HepG2 (cell line): ENCODE data around the gene SOST. TPM values are rescaled to one million over a fixed set of nuclear protein-coding genes. Genes with fewer than 3 reads are reported as not detected.

Experiments
- CHCHD3 ChIP-seq: sonication (generic); formaldehyde crosslinking; IDR thresholded peaks from 2 replicates; pipeline ENCODE4 v1.8.0; 2022; ENCODE audit warnings: mild to moderate bottlenecking, missing genetic modification reagents, moderate library complexity
- ETV5 ChIP-seq: IDR thresholded peaks from 2 replicates; pipeline ENCODE4 v1.6.1; 2018; ENCODE audit warnings: missing biosample characterization, missing genetic modification reagents, inconsistent platforms, borderline replicate concordance
- FIP1L1 ChIP-seq: fragments of 200-400 bp; formaldehyde crosslinking; IDR thresholded peaks from 2 replicates; pipeline ENCODE4 v1.6.1; 2018; ENCODE audit warnings: low read depth, mild to moderate bottlenecking, low read length, moderate library complexity, borderline replicate concordance; ENCODE audit not compliant: insufficient read depth
- HNF4A ChIP-seq: sonication (generic); formaldehyde crosslinking; IDR thresholded peaks from 2 replicates; pipeline ENCODE4 v1.4.0; 2020; ENCODE audit warnings: missing genetic modification reagents
- HOXA9 ChIP-seq: sonication (generic); formaldehyde crosslinking; IDR thresholded peaks from 2 replicates; pipeline ENCODE4 v1.8.1; 2022; ENCODE audit warnings: missing genetic modification reagents, mild to moderate bottlenecking, moderate library complexity, borderline replicate concordance
- ISL2 ChIP-seq: sonication (generic); formaldehyde crosslinking; IDR thresholded peaks from 2 replicates; pipeline ENCODE4 v1.5.0; 2020; ENCODE audit warnings: missing genetic modification reagents
- MIER3 ChIP-seq: IDR thresholded peaks from 2 replicates; pipeline ENCODE4 v1.6.1; 2016; ENCODE audit warnings: missing compliant biosample characterization, borderline replicate concordance
- PAWR ChIP-seq: sonication (generic); formaldehyde crosslinking; IDR thresholded peaks from 2 replicates; pipeline ENCODE4 v1.4.0; 2020; ENCODE audit warnings: missing genetic modification reagents, mild to moderate bottlenecking, borderline replicate concordance
- RFX3 ChIP-seq: IDR thresholded peaks from 2 replicates; pipeline ENCODE4 v1.6.1; 2016; ENCODE audit warnings: missing biosample characterization, missing genetic modification reagents
- TBP ChIP-seq: sonication (generic); formaldehyde crosslinking; IDR thresholded peaks from 2 replicates; pipeline ENCODE4 v1.5.0; 2020; ENCODE audit warnings: missing genetic modification reagents
- TP53 ChIP-seq: sonication (generic); formaldehyde crosslinking; conservative IDR thresholded peaks from 2 replicates; pipeline ENCODE4 v1.4.0; 2020; ENCODE audit warnings: missing genetic modification reagents
- ZBTB8A ChIP-seq: sonication (generic); formaldehyde crosslinking; IDR thresholded peaks from 2 replicates; pipeline ENCODE4 v1.4.0; 2020; ENCODE audit warnings: mild to moderate bottlenecking, low read depth, missing genetic modification reagents, borderline replicate concordance
- ZNF709 ChIP-seq: sonication (generic); formaldehyde crosslinking; IDR thresholded peaks from 2 replicates; pipeline ENCODE4 v1.5.0; 2020; ENCODE audit warnings: mild to moderate bottlenecking, missing genetic modification reagents
- ZNF724P ChIP-seq: sonication (generic); formaldehyde crosslinking; IDR thresholded peaks from 2 replicates; pipeline ENCODE4 v1.8.0; 2022; ENCODE audit warnings: missing genetic modification reagents, borderline replicate concordance
- ZSCAN29 ChIP-seq: sonication (generic); formaldehyde crosslinking; conservative IDR thresholded peaks from 2 replicates; pipeline ENCODE4 v1.4.0; 2020; ENCODE audit warnings: mild to moderate bottlenecking, missing genetic modification reagents
- polyA plus RNA-seq, 8 experiments: library from polyadenylated mRNA; depleted of rRNA in 3 of 8; stranded (reverse) in 7 of 8; unstranded in 1 of 8; fragments of >200 nt; fragmentation: Illumina TruSeq in 4 of 8; extraction: Trizol in 4 of 8; gene quantifications; 2 replicates each; pipeline versions ENCODE4 v1.2.1 to v1.2.3, GENCODE V29; 2011 to 2016; ENCODE audit warnings: low read depth in 4 of 8, missing spikeins in 1 of 8, mixed read lengths in 1 of 8; ENCODE audit not compliant: insufficient read depth in 1 of 8
- total RNA-seq, 5 experiments: library from RNA; depleted of rRNA; stranded (reverse); fragments of >200 nt; fragmentation: Illumina TruSeq; extraction: Trizol; gene quantifications; 2 replicates each; pipeline ENCODE4 v1.2.3, GENCODE V29; 2016; ENCODE audit warnings: low read depth in 1 of 5
- TF ChIP-seq, protein P1 (sequence below): sonication (generic); formaldehyde crosslinking; IDR thresholded peaks from 2 replicates; pipeline ENCODE4 v1.4.0; 2020; ENCODE audit warnings: mild to moderate bottlenecking, low read depth, missing genetic modification reagents
- TF ChIP-seq, protein P2 (sequence below): sonication (generic); formaldehyde crosslinking; IDR thresholded peaks from 2 replicates; pipeline ENCODE4 v1.5.0; 2020; ENCODE audit warnings: mild to moderate bottlenecking, missing genetic modification reagents
- TF ChIP-seq, protein P3 (sequence below): sonication (generic); formaldehyde crosslinking; IDR thresholded peaks from 2 replicates; pipeline ENCODE4 v1.5.0; 2020; ENCODE audit warnings: mild to moderate bottlenecking, missing genetic modification reagents
- TF ChIP-seq, protein P4 (sequence below): sonication (generic); formaldehyde crosslinking; IDR thresholded peaks from 2 replicates; pipeline ENCODE4 v1.4.0; 2020; ENCODE audit warnings: missing genetic modification reagents
- TF ChIP-seq, protein P5 (sequence below): sonication (generic); formaldehyde crosslinking; IDR thresholded peaks from 2 replicates; pipeline ENCODE4 v1.4.0; 2020; ENCODE audit warnings: missing genetic modification reagents

Gene SOST
- total and polyA plus RNA-seq, 2 of the 13 experiments (the other 11 are each of a cell fraction or from before 2014, with no cell fraction given) = not detected

DNA sequence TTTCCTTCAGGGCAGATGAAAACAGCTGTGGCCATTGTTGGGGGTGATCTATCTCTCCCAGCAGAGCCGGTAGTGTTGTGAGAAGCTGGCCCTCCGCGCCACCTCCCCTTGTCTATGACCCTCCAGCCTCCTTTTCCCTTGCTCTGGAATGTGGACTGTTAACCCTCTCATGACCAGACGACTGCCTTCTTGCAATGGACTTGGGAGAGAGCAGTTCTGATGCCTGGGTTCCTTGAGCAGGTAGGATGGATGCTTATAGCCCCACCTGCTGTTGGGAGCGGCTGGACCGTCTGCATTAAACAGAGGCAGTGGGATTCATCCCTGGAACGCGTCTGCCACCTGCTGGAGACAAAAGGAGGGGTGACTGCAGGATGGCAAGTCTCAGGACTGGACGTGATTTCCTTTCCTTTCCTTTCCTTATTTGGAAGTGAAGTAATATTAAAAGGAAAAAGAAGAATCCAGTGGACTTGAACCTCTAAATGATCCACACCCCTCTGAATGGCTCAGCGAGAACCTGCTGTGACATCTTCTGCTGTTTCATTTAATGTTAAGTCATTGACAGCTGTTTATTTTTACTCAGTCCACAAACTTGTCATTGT is 1.8 kb upstream of the SOST start (continued):
- TF ChIP-seq, protein P1, sequence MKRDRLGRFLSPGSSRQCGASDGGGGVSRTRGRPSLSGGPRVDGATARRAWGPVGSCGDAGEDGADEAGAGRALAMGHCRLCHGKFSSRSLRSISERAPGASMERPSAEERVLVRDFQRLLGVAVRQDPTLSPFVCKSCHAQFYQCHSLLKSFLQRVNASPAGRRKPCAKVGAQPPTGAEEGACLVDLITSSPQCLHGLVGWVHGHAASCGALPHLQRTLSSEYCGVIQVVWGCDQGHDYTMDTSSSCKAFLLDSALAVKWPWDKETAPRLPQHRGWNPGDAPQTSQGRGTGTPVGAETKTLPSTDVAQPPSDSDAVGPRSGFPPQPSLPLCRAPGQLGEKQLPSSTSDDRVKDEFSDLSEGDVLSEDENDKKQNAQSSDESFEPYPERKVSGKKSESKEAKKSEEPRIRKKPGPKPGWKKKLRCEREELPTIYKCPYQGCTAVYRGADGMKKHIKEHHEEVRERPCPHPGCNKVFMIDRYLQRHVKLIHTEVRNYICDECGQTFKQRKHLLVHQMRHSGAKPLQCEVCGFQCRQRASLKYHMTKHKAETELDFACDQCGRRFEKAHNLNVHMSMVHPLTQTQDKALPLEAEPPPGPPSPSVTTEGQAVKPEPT = no peak
- TF ChIP-seq ZBTB8A (CRISPR knock-in tag) = no peak
- TF ChIP-seq PAWR (CRISPR knock-in tag) = no peak
- no peak for TF ChIP-seq RFX3 (CRISPR knock-in tag)
- no peak for TF ChIP-seq CHCHD3 (CRISPR knock-in tag)
- TF ChIP-seq, protein P2, sequence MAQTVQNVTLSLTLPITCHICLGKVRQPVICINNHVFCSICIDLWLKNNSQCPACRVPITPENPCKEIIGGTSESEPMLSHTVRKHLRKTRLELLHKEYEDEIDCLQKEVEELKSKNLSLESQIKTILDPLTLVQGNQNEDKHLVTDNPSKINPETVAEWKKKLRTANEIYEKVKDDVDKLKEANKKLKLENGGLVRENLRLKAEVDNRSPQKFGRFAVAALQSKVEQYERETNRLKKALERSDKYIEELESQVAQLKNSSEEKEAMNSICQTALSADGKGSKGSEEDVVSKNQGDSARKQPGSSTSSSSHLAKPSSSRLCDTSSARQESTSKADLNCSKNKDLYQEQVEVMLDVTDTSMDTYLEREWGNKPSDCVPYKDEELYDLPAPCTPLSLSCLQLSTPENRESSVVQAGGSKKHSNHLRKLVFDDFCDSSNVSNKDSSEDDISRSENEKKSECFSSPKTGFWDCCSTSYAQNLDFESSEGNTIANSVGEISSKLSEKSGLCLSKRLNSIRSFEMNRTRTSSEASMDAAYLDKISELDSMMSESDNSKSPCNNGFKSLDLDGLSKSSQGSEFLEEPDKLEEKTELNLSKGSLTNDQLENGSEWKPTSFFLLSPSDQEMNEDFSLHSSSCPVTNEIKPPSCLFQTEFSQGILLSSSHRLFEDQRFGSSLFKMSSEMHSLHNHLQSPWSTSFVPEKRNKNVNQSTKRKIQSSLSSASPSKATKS (CRISPR knock-in tag) = no peak
- no peak for TF ChIP-seq HNF4A (CRISPR knock-in tag)
- TF ChIP-seq FIP1L1 = no peak
- no peak for TF ChIP-seq HOXA9 (CRISPR knock-in tag)
- TF ChIP-seq, protein P3, sequence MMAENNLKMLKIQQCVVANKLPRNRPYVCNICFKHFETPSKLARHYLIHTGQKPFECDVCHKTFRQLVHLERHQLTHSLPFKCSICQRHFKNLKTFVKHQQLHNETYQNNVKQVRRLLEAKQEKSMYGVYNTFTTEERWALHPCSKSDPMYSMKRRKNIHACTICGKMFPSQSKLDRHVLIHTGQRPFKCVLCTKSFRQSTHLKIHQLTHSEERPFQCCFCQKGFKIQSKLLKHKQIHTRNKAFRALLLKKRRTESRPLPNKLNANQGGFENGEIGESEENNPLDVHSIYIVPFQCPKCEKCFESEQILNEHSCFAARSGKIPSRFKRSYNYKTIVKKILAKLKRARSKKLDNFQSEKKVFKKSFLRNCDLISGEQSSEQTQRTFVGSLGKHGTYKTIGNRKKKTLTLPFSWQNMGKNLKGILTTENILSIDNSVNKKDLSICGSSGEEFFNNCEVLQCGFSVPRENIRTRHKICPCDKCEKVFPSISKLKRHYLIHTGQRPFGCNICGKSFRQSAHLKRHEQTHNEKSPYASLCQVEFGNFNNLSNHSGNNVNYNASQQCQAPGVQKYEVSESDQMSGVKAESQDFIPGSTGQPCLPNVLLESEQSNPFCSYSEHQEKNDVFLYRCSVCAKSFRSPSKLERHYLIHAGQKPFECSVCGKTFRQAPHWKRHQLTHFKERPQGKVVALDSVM (CRISPR knock-in tag) = no peak
- TF ChIP-seq, protein P4, sequence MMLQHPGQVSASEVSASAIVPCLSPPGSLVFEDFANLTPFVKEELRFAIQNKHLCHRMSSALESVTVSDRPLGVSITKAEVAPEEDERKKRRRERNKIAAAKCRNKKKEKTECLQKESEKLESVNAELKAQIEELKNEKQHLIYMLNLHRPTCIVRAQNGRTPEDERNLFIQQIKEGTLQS = no peak
- TF ChIP-seq ETV5 (CRISPR knock-in tag) = peak; percentile 54
- peak; percentile 63; the same call in 1 of the 2 replicates for TF ChIP-seq MIER3 (CRISPR knock-in tag)
- no peak for TF ChIP-seq ZNF709
- TF ChIP-seq ZNF724P (CRISPR knock-in tag) = peak; percentile 78; the same call in 1 of the 2 replicates
- TF ChIP-seq TP53 (CRISPR knock-in tag) = no peak
- TF ChIP-seq, protein P5, sequence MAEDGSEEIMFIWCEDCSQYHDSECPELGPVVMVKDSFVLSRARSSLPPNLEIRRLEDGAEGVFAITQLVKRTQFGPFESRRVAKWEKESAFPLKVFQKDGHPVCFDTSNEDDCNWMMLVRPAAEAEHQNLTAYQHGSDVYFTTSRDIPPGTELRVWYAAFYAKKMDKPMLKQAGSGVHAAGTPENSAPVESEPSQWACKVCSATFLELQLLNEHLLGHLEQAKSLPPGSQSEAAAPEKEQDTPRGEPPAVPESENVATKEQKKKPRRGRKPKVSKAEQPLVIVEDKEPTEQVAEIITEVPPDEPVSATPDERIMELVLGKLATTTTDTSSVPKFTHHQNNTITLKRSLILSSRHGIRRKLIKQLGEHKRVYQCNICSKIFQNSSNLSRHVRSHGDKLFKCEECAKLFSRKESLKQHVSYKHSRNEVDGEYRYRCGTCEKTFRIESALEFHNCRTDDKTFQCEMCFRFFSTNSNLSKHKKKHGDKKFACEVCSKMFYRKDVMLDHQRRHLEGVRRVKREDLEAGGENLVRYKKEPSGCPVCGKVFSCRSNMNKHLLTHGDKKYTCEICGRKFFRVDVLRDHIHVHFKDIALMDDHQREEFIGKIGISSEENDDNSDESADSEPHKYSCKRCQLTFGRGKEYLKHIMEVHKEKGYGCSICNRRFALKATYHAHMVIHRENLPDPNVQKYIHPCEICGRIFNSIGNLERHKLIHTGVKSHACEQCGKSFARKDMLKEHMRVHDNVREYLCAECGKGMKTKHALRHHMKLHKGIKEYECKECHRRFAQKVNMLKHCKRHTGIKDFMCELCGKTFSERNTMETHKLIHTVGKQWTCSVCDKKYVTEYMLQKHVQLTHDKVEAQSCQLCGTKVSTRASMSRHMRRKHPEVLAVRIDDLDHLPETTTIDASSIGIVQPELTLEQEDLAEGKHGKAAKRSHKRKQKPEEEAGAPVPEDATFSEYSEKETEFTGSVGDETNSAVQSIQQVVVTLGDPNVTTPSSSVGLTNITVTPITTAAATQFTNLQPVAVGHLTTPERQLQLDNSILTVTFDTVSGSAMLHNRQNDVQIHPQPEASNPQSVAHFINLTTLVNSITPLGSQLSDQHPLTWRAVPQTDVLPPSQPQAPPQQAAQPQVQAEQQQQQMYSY (CRISPR knock-in tag) = no peak
- no peak for TF ChIP-seq TBP (CRISPR knock-in tag)
- TF ChIP-seq ZSCAN29 (CRISPR knock-in tag) = no peak
- TF ChIP-seq ISL2 = no peak
